HG03460 (cell line): Measurements from ENCODE around the gene RBPJ.
"Not testable (repeated sequence)": the region's sequence is repeated elsewhere in the genome, so short reads cannot be mapped to it uniquely, and the experiment has no call there.

Source experiments
- ATAC-seq: cut with Tn5 transposase; IDR thresholded peaks from one replicate; pipeline ENCODE4 v1.9.1; 2021; ENCODE audit not compliant: unreplicated experiment

The RBPJ gene

GRCh38 chr4:26300314-26301307 lies 20.2 kb upstream of the RBPJ start:
- no peak for ATAC-seq

DNA sequence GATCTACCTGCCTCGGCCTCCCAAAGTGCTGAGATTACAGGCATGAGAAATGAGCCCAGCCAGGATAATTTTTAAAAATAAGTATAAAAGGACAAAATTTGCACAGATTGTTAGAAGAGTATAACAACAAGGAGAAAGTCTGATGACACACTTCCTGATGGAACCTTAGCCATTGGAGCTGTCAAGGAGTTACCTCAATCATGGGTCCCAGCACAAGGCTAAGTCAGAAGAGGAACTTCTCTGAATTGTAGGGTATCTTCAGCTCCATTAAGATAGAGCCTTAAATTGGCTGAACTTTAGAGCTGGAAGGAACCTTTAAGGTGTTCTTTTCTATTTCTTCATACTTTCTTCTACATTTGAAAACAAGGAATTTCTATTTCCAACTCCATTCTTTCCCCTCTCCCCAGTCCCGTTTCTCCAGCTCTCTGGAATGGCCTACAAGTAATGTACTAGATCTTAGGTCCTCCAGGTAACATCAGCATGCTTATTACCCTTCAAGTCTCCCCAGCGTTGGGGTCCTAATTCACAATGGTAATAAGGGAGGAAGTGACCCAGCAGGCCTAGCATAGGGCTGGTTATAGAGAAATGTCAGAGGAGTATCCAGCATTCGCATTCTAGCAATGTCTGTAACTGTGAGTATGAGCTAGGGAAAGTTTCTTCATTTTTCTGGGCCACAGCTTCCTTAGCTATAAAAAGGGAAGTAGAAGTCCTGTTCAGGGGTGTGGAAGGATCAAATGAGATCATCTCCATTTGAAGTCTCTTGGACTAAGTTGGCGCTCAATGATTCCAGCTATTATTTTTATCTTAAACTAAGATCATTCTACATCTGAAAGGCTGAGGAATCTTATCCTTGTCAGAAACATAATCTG lies 18.5 kb upstream of the RBPJ start:
- no peak for ATAC-seq

DNA sequence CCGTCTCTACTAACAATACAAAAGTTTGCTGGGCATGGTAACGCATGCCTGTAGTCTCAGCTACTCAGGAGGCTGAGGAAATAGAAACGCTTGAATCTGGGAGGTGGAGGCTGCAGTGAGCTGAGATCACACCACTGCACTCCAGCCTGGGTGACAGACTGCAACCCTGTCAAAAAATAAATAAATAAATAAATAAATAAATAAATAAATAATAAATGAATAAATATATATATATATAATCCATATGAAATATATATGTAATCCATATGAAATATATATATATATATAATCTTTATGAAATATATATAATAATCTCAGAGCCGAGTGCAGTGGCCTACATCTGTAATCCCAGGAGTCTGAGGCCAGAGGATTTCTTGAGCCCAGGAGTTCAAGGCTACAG lies 17.8 kb upstream of the RBPJ start:
- no peak for ATAC-seq

DNA sequence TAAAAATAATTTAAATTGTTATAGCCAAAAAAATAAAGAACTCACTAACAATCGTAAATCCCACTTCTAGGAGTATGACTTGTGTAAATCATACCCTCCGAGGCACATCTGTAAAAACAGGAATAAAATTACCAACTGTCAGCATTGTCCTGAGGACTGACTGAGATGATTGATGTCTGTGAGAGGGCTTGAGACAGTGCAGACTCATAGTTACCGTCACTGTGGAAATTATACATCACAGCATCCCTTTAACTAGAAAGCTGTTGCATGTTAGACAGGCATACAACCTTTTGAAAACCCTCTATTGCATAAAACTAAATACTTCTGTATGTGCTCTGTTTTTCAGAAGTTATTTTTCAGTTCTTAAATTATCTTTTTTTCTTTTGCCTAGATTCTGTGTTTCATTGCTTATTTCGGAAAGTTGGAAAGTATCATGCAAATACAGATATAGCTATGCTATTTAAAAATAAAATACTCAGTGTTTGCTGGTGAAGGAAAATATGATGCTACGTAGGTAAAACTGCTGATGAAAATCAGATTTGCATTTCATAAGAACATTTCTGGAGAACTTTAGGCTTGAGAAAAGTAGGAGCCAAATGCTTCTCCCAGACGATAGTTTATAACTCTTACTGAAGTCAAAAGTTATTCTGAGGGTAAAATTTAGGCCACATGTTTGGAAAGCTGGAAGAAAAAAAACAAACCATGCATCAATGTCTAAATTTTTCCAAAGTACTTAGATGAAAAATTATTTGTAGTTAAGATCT lies 13.6 kb upstream of the RBPJ start:
- no peak for ATAC-seq

- ATAC-seq = no peak
These were observed 12.2 kb upstream of the RBPJ start for GRCh38 chr4:26308568-26308967.

- no peak for ATAC-seq
These were observed 10.6 kb upstream of the RBPJ start for GRCh38 chr4:26310264-26310663.

GRCh38 chr4:26311633-26312032 lies 9.2 kb upstream of the RBPJ start:
- ATAC-seq = no peak

DNA sequence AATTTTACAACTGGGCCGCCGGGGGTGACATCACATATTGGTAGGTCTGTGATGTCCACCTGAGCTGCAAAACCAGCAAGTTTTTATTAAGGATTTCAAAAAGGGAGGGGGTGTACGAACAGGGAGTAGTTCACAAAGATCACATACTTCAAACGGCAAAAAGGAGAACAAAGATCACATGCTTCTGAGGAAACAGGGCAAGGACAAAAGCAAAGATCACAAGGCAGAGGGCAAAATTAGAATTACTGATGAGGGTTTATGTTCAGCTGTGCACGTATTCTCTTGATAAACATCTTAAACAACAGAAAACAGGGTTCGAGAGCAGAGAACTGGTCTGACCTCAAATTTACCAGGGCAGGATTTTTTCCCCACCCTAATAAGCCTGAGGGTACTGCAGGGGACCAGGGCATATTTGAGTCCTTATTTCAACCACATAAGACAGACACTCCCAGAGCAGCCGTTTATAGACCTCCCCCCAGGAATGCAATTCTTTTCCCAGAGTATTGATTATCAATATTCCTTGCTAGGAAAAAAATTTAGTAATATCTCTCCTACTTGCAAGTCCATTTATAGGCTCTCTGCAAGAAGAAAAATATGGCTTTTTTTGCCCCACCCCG lies 5.4 kb upstream of the RBPJ start:
- not testable (repeated sequence) for ATAC-seq

GRCh38 chr4:26317766-26318165 lies 3.0 kb upstream of the RBPJ start:
- ATAC-seq = no peak

DNA sequence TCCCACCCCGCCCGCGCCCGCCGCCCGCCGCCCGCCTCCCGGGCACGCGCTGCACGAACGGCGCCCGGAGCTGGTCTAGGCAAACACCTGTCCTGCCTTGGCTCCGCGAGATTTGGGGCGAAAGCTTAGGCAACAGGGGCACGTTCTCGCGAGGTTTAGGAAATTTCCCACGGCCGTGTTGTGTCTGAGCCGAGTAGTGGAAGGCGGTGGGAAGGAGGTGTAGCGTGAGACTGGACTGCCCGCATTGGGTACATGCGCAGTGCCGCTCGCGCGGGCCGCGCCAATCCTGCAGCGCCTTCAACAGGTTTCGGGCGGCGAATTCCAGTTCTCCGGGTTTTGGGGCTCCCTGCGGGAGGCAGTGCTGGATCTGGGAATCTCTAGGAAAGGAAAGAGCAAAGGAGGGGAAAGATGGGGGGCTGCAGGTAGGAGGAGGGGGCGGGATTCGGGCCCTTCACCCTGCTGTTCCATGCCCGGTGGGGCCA lies 1.3 kb upstream of the RBPJ start:
- ATAC-seq = peak; percentile 67

- peak; percentile 18 for ATAC-seq
These were observed 771 bp upstream of the RBPJ start for GRCh38 chr4:26319949-26320537.

DNA sequence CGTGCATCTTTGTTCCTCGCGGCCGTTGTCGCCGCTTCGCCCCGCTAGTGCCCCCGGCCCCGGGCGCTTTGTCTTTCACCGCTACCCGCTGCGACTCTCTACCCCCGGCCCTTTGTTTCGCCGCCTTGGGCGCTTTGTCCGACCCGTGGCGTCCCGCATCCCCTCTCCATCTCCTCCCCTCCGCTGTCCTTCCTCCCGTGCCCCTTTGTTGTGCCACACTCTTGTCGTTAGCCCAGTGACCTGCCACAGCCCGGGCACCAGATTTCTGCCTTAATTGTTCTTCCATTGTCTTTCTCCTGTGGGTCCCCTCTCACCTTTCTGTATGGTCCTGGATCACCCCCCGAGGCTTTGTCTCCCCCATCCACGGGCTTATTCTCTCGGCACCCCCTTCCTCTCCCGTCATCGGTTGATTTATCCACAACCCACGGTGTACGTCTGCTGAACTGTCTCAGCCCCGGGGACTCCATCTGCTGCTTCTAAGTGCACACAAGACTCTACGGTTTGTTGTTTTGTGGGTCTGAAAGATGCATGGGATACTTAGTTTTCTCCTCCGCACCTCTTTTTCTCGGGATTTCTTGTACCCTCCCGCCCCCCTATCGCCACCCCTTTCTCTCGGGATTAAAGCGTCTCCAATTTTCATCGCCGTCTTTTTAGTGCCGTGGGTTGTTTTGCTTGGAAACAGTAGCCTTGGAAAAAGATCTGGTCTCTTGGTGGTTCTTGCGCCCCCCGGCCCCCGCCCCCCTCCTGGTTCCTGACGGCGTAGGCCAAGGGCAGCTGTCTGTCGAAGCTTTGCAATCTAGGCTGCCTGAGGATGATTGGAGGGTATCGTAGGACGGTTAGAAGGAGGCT lies 783 bp downstream of the RBPJ start:
- ATAC-seq = no peak

DNA sequence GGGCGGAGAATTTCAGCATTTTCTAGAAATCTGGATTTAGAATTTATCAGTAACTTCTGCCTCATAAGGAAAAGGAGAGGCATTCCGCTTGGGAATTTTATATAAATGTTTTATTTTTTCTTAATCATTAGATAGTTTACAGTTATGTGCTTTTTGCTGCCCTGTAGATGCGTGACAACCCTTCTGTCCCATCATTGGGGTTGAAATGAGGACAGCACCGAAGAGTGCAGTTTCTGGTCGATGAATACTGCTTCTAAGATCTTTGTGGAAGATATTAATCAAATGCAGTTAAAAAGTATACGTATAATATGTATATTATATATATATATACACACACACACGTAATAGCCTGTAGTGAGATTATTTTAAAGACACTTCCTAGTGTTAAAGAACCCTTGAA lies 1.5 kb downstream of the RBPJ start:
- ATAC-seq = no peak

DNA sequence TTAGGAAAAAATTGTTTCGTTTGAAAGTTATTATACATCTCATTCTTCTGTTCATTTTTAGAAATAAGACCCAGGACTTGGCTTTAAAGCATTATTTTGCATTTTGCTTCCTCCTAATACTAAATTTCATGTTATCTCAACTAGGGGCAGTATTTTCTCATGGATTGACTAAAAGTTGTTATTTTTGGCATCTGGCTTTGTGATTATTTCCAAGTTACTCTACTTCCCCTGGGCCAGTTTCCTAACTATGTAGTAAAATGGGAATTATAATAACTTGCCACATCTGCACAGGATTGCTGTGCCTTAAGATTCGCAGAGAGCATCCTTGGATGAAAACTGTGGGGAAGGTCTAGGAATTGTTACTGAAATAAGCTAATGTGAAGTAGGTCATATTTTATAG lies 3.0 kb downstream of the RBPJ start:
- ATAC-seq = no peak

DNA sequence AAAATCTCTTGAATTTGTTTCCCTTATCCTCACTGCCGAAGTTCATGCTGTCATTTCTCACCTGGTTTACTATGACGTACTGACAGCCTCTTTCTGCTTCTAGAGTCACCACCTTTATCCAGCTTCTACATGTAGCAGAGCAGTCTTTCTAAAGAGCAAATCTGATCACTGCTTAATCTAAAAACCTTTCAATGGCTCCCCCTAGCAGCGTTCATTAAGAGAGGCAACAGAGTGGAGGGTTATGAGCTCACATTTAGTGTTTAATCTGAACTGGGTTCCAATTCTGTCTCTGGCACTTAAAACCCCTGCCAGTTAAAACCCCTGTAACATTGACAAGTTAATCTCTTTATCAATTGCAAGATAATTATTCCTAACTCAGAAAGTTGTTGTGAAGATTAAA lies 4.4 kb downstream of the RBPJ start:
- ATAC-seq = no peak

DNA sequence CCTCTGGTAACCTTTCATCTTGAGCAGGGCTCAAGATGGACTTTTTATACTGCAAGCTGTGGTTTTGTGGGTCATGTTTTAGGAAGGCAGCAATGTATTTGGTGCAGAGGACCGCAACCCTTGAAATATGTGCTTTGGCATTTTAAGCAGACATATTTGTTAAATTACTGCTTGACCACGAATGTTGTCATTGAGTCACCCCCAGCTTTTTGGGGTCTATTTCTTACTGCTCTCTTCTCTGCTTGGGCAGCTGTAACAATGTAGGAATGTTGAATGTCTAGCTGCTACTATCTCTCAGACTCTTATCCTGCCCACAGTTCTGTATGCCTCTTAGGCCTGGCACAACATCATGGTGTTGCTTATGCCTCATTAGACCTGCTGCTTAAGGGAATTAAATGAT lies 6.0 kb downstream of the RBPJ start:
- ATAC-seq = no peak

DNA sequence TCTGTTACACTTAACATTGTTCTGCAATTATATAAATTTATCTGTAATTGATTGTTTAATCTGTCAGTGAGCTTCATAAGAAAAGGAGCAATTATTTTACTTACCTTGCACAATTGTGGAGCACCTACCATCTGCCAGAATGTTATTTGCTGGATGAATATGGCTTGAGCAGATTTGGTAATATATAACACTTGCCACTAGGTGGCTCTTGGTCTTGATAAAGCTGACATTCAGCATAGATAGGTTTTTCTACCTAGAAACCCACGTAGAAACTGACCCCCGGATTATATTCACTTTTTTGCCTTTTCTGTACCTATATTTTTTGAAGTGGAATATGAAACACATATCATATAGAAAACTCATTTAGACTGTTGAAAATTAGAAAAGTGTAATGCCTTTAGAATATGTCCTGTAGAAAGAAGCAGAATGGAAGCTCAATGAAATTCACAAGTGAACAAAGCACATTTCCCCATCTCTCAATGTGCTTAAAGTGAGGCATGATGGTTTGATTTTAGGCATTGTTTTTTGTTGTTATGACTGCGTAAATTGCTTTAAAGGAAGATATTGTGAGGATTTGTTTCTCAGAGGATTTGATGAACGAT lies 9.5 kb downstream of the RBPJ start:
- peak; percentile 70 for ATAC-seq

GRCh38 chr4:26330946-26331345 lies 10.1 kb downstream of the RBPJ start:
- no peak for ATAC-seq
